Amniotic stem cell (primary cell): ENCODE results near the gene RBMS1.
"Not testable (repeated sequence)": the region's sequence is repeated elsewhere in the genome, so short reads cannot be mapped to it uniquely, and the experiment has no call there.

Source experiments
- DNase-seq: peaks from one replicate; lab custom pipeline; 2025; lab: John Stamatoyannopoulos, UW

RBMS1 gene

GRCh38 chr2:160501370-160501769 is 7.8 kb upstream of the RBMS1 start:
- DNase-seq = no peak

- DNase-seq = no peak
Observed at GRCh38 chr2:160499865-160500264, 6.3 kb upstream of the RBMS1 start.

GRCh38 chr2:160498137-160498536 is 4.5 kb upstream of the RBMS1 start:
- no peak for DNase-seq

GRCh38 chr2:160494201-160494644 is 616 bp upstream of the RBMS1 start:
- no peak for DNase-seq

DNA sequence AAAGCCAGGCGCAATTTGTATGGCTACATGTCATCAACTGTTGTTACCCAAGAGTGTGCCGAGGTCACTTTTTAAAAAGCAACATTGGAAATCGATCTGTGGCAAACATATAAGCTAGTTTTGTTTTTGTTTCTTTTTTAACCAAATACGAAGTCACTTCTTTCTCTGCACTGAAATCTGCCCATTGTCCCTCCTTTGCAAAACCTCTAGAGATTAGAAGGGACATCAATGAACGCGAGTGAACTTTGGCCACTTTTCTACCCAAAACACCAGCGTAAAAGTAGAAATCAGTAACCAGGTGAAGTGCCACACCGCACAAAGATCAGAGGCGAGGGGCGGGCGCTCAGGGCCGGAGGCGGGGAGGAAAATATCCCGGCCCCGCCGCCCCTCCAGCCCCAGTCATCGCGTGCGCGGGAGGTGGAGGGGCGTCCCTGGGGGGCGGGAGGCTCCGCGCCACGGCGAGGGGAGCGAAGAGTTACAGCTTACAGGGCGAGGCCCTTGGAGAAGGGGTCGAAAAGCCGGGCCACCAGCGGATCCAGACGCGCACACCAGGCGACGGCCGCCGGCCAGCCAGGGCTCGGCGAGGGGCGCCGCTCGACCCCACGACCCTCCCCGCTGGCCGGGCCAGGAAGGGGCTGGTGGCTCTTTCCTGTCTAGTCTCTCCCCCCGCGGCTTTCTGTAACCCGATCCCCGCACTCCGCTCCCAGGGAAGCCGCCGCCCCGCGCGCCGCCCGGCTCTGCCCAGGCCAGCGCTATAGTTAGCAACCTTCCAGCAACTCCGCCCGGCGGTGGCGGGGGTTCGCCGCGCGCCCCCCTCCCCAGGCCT is 993 bp downstream of the RBMS1 start:
- DNase-seq = peak; percentile 64

DNA sequence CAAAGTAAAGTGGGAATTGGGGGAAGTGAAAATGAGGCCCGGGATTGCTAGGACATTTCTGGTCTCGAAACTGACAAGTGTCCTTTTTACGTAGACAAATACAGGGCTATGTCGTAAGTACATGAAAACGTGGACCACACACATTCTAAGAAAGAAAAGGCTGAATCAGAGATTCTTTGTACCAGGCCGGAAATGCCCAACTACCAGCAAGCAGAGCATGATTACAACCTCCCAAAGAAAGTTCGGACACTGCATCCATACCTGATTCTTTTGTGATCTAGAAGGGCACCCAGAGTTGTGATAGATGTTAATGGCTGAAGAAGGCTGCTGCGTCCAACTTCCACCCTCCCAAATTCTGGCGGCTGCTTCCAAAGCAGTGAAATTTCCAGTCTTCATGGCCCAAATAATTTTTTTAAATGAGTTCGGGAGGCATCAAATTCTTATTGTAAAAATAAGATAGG is 1.7 kb downstream of the RBMS1 start:
- DNase-seq = peak; percentile 23

GRCh38 chr2:160490733-160491685 is 2.6 kb downstream of the RBMS1 start:
- DNase-seq = no peak

- DNase-seq = no peak
Observed at GRCh38 chr2:160489111-160489510, 4.5 kb downstream of the RBMS1 start.

- DNase-seq = not testable (repeated sequence)
Observed at GRCh38 chr2:160488289-160488688, 5.3 kb downstream of the RBMS1 start.

DNA sequence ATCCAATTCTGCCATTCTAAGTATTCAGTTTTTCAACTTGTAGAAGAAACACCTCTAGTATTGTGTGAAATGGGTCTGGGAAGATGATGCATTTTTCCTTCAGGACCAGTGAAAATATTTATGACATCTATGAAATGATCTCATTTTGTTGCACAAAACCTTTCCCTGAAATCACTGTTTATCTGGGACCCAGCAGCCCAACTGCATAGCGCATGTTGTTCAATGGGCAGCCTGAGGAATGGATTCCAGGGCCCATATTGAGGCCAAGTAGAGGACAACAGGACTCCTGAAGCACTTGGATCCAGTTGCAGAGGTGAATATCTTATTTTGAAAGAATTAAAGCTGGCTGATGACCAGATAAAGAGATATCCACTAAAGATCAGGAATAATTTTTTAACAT is 7.3 kb downstream of the RBMS1 start:
- DNase-seq = no peak

DNA sequence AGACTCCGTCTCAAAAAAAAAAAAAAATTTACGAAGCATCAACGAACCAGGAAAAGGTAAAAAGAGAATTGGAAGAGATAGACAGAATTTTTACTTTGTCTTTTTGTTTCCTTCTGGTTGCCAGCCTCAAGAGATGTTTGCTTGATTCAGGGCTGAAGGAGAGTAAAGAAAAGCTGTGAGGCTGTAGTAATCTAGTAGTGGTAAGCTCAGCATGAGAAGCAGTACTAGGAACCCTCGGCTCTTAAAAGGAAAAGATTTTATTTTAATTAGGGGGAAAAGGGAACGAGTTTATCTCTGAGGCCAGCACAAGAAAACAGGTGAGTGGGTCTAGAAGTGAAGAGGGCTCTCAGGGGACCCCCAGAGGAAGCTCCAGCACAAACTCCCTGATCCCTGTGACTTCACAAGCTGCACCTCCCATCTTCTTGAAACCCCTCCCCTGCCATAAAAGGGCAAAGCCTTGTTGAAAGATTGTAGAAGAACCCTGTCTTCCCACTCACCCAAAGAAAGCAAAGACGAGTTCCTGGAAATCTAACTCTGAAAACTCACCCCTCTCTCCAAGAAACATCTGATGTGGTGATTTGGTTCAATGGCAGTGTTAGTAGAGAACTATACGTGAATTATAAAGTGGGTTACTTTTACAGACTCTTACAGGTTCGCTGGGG is 8.6 kb downstream of the RBMS1 start:
- no peak for DNase-seq

DNA sequence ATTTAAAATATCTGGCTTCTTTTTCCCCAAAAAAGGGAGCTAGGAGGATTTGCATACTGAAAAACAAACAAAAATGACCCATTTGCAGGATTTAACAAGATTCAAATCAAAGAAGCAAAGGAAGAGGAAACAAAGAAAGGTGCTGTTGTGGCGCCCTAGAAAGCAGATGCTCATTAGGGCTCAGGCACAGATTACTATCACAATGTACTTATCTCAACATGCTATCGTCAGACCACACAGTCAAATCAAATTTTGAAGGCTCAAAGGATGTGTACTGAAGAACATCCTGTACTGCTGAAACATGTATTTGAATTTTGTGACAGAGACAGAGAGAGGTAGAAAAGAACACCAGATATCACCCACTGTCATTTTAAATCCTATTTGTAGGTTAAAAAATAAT is 10.9 kb downstream of the RBMS1 start:
- DNase-seq = no peak

GRCh38 chr2:160479269-160479668 is 14.3 kb downstream of the RBMS1 start:
- no peak for DNase-seq

- DNase-seq = no peak
Observed at GRCh38 chr2:160478660-160479059, 14.9 kb downstream of the RBMS1 start.

DNA sequence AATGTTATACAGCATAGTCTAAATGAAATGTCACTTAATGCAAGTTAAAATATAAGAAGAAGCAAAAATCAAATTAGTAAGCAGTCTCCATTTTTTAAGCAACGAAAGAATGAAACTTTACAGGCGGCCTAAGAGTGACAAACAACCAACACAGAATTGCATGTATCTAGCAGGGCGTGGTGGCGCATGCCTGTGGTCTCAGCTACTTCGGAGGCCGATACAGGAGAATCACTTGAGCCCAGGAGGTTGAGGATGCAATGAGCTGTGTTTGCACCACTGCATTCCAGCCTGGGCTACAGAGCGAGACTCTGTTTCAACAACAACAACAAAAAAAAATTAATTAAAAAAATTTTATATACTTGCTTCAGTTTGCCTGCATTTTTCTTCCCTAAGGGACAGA is 16.6 kb downstream of the RBMS1 start:
- DNase-seq = no peak

DNA sequence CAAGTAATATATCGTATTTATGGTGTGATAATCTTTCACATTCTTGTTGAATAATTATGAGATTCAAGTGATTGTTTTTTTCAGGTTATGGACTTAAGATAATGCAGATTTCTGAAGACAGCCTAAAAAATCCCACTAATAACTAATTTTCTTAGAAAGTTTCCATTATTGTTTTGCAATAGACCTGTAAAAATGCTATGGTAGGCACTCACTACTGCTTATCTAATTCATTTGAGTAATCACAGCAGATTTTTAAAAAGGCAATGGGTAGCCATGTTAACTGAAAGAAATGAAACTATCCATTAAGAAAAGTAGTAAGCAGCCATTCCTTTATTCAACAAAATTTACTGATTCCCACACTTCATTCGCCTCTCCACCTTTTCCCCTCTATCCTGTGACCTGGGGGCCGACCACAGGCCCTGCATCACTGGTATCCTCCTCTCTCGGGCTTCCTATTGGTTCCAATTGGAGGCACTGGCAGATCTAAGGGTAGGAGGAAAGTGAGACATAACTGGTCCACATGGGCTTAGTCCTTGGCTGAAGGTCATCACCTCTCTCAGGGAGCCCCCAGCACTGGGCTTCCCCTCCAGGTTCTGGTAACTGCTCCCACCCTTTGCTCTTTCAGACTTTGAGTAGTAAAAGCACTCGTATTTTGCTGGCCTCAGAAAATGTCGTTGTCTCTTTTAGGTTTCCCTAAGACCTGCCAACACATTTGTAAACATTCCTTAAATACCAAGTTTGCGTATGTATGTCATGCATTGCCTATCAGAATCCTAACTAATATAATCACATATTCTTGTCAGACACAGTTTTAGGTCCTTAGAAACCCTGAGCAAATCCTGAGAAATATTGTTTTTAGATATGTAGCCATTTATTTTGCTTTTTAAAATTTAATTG is 18.5 kb downstream of the RBMS1 start:
- no peak for DNase-seq

- DNase-seq = no peak
Observed at GRCh38 chr2:160474319-160474645, 19.3 kb downstream of the RBMS1 start.

- no peak for DNase-seq
Observed at GRCh38 chr2:160473468-160474318, 19.9 kb downstream of the RBMS1 start.

DNA sequence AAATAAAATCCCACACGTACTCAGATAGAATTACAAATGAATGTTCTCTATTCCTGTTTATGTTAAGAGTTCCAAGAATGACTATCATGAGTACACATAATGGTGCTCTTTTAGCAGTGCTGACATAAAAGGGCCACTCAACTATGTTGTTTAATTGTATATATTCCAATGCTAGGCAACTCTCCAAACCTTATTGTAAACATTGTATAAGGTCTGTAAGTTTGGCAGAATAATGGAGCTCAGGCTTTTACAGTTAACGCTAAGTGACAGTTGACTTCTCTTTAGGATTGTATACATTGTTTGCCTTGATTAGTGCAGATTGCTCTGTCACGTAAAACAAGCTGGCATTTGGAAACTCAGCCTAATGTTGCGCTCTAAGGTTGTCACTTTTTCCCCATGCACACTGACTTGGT is 20.8 kb downstream of the RBMS1 start:
- DNase-seq = peak; percentile 67

- no peak for DNase-seq
Observed at GRCh38 chr2:160471950-160472349, 21.7 kb downstream of the RBMS1 start.
